Activated CD8-positive, alpha-beta T cell treated with anti-CD3 and anti-CD28 coated beads for 36 hours (primary cell): ENCODE data around the gene EXO5. TPM values are rescaled to one million over a fixed set of nuclear protein-coding genes. Genes with fewer than 3 reads are reported as not detected.

ENCODE experiments used
- ATAC-seq: fragments of 200-7000 bp; cut with Tn5 transposase; one replicate; pipeline ENCODE4 v1.10.0; 2021; ENCODE audit warnings: mild to moderate bottlenecking, moderate library complexity
- CTCF ChIA-PET: fragments of 350-600 bp; sonication (Branson Sonifier 250); formaldehyde crosslinking; loops from one replicate; lab custom pipeline; 2021; ENCODE audit warnings: antibody characterized with exemption; lab: Charles Lee
- POLR2A ChIA-PET: fragments of 350-600 bp; sonication (Branson Sonifier 250); formaldehyde crosslinking; loops from one replicate; lab custom pipeline; 2021; ENCODE audit warnings: antibody characterized with exemption; lab: Charles Lee
- DNase-seq: peaks from one replicate; pipeline ENCODE4 v3.0.0-alpha.2; 2020
- H3K27ac Mint-ChIP-seq: one replicate; pipeline ENCODE4 v1.8.0; 2021; ENCODE audit warnings: mild to moderate bottlenecking, mixed read lengths
- H3K27me3 Mint-ChIP-seq: one replicate; pipeline ENCODE4 v1.8.0; 2021; ENCODE audit warnings: mixed read lengths
- H3K36me3 Mint-ChIP-seq: one replicate; pipeline ENCODE4 v1.8.0; 2021; ENCODE audit warnings: low read depth, mixed read lengths
- H3K4me1 Mint-ChIP-seq: one replicate; pipeline ENCODE4 v1.8.0; 2021; ENCODE audit warnings: low read depth, mixed read lengths
- H3K4me3 Mint-ChIP-seq: one replicate; pipeline ENCODE4 v1.8.0; 2021; ENCODE audit warnings: mild to moderate bottlenecking, moderate library complexity, mixed read lengths
- H3K9me3 Mint-ChIP-seq: one replicate; pipeline ENCODE4 v1.8.0; 2021; ENCODE audit warnings: mixed read lengths
- intact Hi-C: fragments of 100-400 bp; cut with micrococcal nuclease; formaldehyde crosslinking; loops from one replicate; pipeline ENCODE4 v1.10.0; 2022
- total RNA-seq, 2 experiments: library from RNA; stranded (reverse); gene quantifications; one replicate each; pipeline ENCODE4 v1.2.3, GENCODE V29; 2021
- TF ChIP-seq, protein P1 (sequence below): fragments of 200-600 bp; IDR thresholded peaks from one replicate; pipeline ENCODE4 v1.8.0; 2022; ENCODE audit warnings: antibody characterized with exemption, mild to moderate bottlenecking

EXO5 gene
- 10 to 100 TPM in 1 of 2 experiments, 1 to 10 TPM in 1; 8.7 to 10.2 TPM for total RNA-seq

- intact Hi-C loops = loop anchor here (10.0 kb wide), 1 partner anchor 54 kb away; the partner anchor contains the start of gene ZFP69B
- ChIA-PET CTCF (interaction anchor here (0.7 to 1.3 kb wide), 4 partner anchors 24 to 137 kb away, joined by 3 to 5 read pairs (median 4); no protein-coding TSS in a partner anchor), POLR2A (interaction anchor here (0.6 to 2.1 kb wide), 19 partner anchors 9 to 193 kb away, joined by 3 to 16 read pairs (median 3); partner anchors contain the start of genes ZFP69B and ZNF684)
- Mint-ChIP-seq H3K4me3 (peak within 1 kb of the TSS; percentile 79), H3K9me3 (peaks cover 35% of the 10 kb centered on the region), H3K27me3 (no peaks in the 10 kb centered on the region), H3K4me1 (peaks cover 15% of the 10 kb centered on the region), H3K27ac (peak within 1 kb of the TSS; percentile 90), H3K36me3 (peaks cover 61% of the 10 kb centered on the region)
- ATAC-seq = peak; percentile 99
- peak; percentile 91 for DNase-seq
- TF ChIP-seq, protein P1, sequence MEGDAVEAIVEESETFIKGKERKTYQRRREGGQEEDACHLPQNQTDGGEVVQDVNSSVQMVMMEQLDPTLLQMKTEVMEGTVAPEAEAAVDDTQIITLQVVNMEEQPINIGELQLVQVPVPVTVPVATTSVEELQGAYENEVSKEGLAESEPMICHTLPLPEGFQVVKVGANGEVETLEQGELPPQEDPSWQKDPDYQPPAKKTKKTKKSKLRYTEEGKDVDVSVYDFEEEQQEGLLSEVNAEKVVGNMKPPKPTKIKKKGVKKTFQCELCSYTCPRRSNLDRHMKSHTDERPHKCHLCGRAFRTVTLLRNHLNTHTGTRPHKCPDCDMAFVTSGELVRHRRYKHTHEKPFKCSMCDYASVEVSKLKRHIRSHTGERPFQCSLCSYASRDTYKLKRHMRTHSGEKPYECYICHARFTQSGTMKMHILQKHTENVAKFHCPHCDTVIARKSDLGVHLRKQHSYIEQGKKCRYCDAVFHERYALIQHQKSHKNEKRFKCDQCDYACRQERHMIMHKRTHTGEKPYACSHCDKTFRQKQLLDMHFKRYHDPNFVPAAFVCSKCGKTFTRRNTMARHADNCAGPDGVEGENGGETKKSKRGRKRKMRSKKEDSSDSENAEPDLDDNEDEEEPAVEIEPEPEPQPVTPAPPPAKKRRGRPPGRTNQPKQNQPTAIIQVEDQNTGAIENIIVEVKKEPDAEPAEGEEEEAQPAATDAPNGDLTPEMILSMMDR = no peak
Measured at GRCh38 chr1:40508375-40509341, at the start of gene EXO5. EXO5 (plus strand) TSS chr1:40508767; CDS start chr1:40514545, 5,778 bp downstream.

- CTCF ChIA-PET = no interaction called here
- intact Hi-C loops = no loop called here
- Mint-ChIP-seq H3K27me3 (no peaks in the 10 kb centered on the region), H3K9me3 (peaks cover 68% of the 10 kb centered on the region), H3K4me1 (no peaks in the 10 kb centered on the region), H3K4me3 (no peak overlapping the region), H3K27ac (no peak overlapping the region), H3K36me3 (peaks cover 79% of the 10 kb centered on the region)
- ATAC-seq = no peak
- no peak for DNase-seq
- TF ChIP-seq, protein P1 = no peak
- POLR2A ChIA-PET = interaction anchor here (0.7 kb wide), 1 partner anchor 32 kb away, joined by 3 read pairs; no protein-coding TSS in a partner anchor
Measured at GRCh38 chr1:40462956-40463590, 45.5 kb upstream of the EXO5 start.

- no peaks in the 10 kb centered on the region for H3K4me1 Mint-ChIP-seq
- no peaks in the 10 kb centered on the region for H3K27me3 Mint-ChIP-seq
- no peak overlapping the region for H3K4me3 Mint-ChIP-seq
- no peak for ATAC-seq
- CTCF ChIA-PET = no interaction called here
- H3K36me3 Mint-ChIP-seq = peaks cover 50% of the 10 kb centered on the region
- intact Hi-C loops = no loop called here
- peaks cover 69% of the 10 kb centered on the region for H3K9me3 Mint-ChIP-seq
- TF ChIP-seq, protein P1 = no peak
- no peak overlapping the region for H3K27ac Mint-ChIP-seq
- POLR2A ChIA-PET = interaction anchor here (1.2 kb wide), 1 partner anchor 19 kb away, joined by 4 read pairs; the partner anchor contains the start of gene ZFP69B
- DNase-seq = no peak
Measured at GRCh38 chr1:40469327-40469726, 39.2 kb upstream of the EXO5 start.

- CTCF ChIA-PET = interaction anchor here (0.6 to 1.2 kb wide), 3 partner anchors 25 to 322 kb away, joined by 3 to 4 read pairs (median 3); partner anchors contain the start of gene ZFP69B
- no peak for ATAC-seq
- peaks cover 34% of the 10 kb centered on the region for H3K36me3 Mint-ChIP-seq
- intact Hi-C loops = no loop called here
- H3K9me3 Mint-ChIP-seq = peaks cover 45% of the 10 kb centered on the region
- no peaks in the 10 kb centered on the region for H3K27me3 Mint-ChIP-seq
- POLR2A ChIA-PET = interaction anchor here (1.8 kb wide), 1 partner anchor 9 kb away, joined by 6 read pairs; no protein-coding TSS in a partner anchor
- H3K4me1 Mint-ChIP-seq = peaks cover 21% of the 10 kb centered on the region
- DNase-seq = no peak
- H3K27ac Mint-ChIP-seq = no peak overlapping the region
- H3K4me3 Mint-ChIP-seq = no peak overlapping the region
- TF ChIP-seq, protein P1 = no peak
Measured at GRCh38 chr1:40475268-40475667, 33.3 kb upstream of the EXO5 start.
